ACHN (cell line): ENCODE data around the gene SPACA7.
"Not testable (repeated sequence)": the region's sequence is repeated elsewhere in the genome, so short reads cannot be mapped to it uniquely, and the experiment has no call there.

Experiments
- DNase-seq: peaks from one replicate; pipeline ENCODE4 v3.0.0-alpha.2; 2015
- in situ Hi-C: cut with HindIII; loops from 2 replicates; pipeline ENCODE4 v1.10.0; 2017; ENCODE audit warnings: low sequenced_read_pairs, low pct_ligation_motif_present, low pct_unique_long_range_greater_than_20kb

SPACA7 gene

DNA sequence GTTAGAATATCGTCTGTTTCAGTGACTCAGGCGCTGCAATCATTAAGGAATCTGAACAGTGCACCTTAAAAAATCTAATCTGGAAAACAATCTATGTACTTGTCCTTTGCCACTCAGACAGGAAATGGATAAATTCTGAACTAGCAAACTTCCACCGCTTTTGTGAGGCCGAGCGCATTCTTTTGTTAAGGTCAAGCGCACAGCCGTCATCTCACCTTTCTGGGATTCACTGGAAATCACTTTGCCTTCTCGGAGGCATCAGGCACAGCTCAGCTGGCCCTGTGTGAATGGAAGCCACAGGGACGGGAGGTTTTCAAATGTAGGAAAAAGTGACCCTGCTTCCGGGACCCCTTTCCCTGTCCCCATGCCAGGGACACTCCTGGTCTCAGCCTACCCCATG is 28.2 kb upstream of the SPACA7 start:
- in situ Hi-C loops = no loop called here
- no peak for DNase-seq

DNA sequence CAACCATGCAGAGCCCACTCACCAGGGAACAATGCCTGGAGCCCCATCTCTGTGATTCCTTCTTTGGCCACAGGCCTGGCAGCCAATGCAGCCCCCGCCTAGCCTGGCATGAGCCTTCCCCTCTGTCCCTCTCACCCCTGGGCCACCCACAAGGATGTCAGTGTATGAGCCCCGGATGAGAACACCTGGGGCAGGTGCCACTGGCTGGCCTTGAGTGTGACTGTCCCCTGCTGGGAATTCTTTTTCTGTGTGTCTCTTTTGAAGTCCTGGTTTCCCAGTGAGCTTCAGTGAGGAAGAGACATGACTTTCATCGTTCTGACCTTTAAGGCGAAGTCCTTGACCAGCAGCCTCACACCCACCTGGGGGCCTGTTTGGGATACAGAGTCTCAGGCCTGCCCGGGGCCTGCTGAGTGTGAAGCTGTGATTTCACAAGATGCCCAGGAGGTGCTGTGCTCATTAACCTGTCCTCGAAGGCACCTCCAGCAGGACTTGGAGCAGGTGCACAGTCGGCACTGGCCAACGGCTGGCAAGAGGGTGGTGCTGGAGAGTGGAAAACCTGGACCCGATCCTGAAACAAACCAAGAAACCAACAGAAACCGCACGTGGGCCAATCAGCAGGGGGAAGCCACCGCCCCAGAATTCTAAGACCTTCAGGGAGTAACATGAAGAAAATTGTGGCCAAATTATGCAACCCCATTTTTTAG is 27.4 kb upstream of the SPACA7 start:
- DNase-seq = no peak
- in situ Hi-C loops = no loop called here

DNA sequence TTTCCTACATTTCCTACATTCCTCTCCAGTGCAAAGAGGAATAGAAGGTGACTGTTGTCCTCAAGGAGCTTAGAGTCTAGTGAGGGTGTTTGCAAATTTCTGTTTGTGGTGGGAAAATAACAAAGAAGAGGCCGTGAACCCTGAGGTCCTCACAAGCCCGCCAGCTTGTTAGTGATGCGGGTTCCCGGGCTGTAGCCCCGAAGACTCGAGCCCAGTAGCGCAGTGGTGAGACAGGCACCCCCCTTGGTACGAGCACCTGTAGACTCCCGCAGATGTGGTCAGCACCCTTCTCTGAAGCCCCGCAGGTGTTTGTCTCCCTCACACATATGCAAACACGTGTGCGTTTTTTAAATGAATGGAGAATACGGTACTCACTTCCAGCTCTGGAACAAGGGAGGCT is 26.5 kb upstream of the SPACA7 start:
- in situ Hi-C loops = no loop called here
- DNase-seq = no peak

DNA sequence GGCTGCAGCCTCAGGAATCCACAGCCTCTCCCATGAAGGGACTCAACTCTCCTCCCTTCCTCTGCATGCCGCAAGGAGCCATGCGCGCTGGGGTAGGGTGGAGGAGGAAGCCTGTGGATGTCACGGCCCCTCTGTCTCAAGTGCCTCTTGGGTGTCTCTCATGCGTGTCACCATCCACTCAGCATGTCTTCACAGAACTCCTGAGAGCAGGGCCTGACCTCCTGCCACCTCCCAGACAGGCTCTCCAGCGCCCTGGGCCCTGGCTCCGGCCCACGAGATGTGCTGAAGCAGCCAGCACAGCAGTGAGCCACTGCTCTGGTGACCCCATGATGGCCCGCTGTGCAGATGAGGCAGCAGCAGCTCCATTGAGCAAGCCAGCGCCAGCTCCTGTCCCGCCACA is 25.9 kb upstream of the SPACA7 start:
- no peak for DNase-seq
- in situ Hi-C loops = no loop called here

DNA sequence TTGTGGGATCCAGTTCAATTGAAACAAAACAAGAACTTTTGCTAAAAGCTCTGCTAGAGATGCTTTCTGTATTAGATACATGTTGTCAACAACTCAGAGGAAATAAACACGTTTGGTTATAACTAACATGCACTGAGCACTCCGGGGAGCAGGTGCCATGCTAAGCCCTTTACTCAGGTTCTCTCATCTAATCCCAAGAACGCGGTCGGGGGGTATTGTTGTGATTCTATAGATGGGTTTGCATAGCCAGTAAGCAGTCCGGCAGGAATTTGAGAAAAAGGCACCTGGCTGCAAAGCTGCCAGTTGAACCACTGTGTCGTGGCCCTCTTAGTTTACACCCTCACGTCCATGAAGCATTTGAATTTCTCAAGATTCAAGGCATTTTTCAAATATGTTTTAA is 24.3 kb upstream of the SPACA7 start:
- in situ Hi-C loops = no loop called here
- DNase-seq = no peak

DNA sequence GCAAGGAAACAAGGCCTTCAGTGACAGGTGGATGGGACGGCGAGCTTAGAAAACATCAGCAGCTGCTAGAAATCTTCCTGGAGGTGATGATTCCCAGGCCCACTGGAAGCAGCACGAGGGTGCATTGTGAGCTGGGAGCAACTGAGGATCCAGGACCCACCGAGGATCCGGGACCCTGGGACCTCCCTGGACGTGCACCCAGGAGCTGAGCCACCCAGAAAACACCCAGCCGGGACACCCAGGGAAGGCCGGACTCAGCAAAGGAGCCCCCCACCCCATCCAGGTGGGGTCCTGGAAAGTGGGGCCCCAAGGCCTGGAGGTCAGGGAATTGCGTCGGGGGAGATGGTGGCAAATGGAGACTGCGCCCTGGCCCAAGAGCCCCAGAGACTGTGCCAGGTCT is 22.3 kb upstream of the SPACA7 start:
- no peak for DNase-seq
- in situ Hi-C loops = no loop called here

DNA sequence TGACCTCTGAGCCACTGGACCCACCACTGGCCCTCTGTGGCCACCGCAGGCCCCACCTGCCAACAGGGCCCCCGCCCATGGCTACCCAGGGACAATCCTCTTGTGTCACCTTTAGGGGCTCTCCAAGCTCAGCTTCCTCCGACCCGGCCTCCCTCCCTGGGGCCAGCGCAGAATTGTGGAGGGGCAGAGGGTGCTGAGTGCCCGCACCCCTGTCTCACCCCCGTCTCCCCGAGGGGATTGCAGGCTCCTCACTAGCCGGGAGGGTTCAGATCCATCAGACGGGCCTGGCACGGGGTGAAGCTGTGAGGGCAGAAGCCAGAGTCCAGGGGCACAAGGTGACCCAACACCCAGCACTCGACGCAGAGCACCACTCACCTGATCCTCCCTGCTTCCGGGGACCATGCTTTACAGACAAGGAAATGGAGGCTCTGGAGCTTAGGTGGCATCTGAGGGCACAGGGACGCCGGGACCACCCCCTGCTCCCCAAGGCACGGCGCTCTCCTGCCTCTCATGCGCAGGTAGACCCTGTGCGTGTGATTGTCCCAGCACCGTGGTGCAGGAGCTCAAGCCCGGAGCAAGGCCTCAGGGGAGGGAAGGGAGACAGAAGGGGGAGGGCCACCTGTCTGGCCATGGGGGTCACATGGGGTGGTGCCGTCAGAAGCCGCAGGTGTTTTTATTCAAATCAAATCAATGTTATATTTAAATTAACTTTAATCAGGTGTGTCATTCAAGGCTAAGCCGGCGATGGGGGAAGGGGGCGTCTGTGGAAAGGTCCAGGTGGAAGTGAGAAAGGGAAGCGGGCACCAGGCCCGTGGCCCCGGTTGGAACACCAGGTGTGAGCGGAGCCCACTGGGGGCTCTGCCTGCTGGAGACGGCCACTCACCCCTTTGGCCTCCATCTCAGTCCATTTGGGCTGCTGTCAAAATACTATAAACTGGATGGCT is 21.6 kb upstream of the SPACA7 start:
- in situ Hi-C loops = no loop called here
- DNase-seq = no peak

DNA sequence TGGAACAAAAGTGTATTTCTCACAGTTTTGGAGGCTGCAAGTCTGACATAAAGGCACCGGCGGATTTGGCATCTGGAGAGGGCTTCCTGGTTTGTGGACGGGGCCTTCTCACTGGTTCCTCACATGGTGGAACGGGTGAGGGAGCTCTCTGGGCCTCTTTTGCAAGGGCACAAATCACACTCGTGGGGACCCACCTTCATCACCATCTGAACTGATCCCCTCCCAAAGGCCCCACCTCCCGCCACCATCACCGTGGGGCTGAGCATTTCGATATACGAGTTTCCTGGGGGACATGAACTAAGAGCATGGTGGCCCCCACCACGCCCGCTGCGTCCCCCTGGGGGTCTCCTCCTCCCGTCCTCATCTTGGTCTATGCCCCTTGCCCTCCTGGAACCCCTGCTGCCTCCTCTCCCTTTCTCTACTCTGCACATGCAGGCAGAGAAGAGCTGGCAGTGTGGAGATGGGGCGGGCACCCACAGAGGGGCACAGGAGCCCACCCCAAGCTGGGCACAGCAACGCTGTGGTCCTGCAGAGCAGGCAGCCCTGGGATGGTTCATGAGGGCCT is 20.8 kb upstream of the SPACA7 start:
- no peak for DNase-seq
- in situ Hi-C loops = no loop called here

DNA sequence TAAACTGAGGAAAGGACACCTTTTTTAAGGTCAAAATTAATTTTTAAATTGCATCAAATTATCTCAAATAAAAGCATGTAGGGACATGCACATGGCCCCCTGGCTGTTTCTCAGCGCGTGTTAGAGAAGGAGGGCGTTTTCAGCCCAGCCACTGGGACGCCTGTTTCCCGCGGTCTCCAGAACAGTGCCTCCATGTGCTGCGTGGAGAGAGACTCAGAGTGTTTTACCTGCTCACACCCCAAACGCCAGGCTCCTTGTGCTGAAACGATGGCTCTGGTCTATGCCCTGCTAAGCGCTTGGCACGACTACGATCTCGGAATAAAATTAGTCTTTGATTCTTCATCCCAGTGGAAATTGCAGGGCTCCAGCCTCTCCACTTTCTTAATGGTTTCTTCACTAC is 20.0 kb upstream of the SPACA7 start:
- DNase-seq = no peak
- in situ Hi-C loops = no loop called here

DNA sequence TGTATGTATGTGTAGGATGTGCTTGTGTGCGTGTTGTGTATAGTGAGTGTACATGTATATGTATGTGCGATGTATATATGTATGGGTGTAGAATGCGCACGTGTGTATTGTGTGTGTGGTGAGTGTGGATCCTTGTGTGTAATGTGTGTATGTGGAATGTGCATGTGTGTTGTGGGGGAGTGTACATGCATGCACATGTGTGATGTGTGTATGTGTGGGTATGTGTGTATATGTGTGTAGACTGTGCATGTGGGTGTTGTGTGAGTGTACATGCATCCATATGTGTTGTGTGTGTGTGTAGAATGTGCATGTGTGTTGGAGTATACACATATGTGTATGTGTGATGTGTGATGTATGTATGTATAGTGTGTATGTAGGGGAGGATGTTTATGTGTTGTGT is 18.0 kb upstream of the SPACA7 start:
- in situ Hi-C loops = no loop called here
- no peak for DNase-seq

DNA sequence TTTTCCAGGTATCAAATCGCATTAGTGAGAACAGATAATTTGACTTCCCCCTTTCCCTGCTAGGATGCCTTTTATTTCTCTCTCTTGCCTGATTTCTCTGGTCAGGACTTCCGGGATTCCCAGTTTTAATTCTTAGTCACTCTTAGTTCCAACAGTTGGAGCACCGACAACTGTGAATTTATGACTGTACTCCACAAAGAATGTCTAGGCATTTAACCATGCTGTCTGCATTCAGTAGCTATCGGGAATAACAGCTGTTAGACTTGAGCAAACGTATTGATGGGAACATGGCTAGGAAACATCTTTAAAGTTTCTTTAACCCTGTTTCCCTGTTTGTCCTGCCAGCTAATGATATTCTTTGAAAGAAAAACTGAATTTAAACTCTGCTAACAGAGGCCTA is 14.1 kb upstream of the SPACA7 start:
- in situ Hi-C loops = no loop called here

DNA sequence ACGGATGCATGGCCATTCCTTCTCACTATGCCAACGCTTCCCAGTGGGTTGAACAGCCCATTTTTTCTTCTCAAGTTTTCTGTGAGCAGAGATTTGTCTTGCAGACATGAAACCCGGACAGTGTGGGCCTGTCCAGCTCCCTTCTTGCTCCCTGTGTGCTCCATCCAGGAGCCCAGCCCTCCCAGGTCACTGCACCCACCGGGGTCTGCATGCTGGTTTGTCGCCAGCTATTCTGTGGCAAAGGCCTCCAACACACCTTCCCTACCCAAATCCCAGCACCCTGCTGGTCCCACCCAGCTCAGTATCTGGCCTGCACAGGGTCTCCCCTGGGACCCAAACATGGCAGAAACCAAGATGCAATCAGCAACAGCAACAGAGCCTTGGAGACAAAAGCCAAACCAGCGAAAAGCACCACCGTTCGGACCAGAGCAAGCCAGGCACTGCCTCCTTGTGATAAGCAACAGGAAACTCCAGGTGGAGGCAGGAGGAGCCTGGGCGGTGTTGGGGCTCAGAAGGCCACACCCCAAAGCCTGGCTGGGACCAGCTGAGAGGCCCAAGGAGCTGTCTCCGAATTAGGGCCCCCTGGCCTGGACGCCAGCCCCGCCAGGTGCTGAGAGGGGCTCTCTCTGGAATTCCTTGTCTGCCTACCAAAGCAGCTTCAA is 12.2 kb upstream of the SPACA7 start:
- in situ Hi-C loops = no loop called here
- no peak for DNase-seq

More for the DNA sequence above, 14.1 kb upstream of the SPACA7 start:
- DNase-seq = no peak

DNA sequence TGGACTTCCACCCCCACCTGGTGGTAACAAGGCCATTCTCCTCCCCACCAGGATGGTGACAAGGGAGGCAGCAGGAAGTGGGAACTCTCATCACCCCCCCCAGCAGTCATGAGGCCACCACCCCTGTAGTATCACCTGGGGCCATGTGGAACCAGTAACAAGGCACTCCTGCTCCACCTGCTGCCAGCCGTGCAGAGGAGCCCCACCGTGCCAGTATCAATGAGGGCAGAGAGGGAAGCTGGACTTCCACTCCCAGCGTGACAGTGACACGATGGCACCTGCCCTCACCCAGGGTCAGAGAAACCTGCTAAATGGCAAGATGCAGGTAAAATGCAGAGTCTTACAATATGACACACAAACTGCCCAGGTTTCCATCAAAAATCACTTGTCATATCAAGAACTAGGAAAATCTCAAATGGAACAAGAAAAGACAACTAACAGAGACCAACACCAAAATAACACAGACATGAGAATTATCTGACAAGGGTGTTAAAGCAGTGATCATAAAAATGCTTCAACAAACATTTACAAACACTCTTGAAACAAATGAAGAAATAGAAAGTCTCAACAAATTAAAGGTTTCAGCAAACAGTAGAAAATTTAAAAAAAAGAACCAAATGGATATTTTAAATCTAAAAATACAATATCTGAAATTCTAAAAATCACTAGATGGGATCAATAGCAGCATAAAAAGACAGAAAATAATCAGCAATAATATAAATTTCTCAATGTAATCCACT is 9.1 kb upstream of the SPACA7 start:
- in situ Hi-C loops = no loop called here
- no peak for DNase-seq

DNA sequence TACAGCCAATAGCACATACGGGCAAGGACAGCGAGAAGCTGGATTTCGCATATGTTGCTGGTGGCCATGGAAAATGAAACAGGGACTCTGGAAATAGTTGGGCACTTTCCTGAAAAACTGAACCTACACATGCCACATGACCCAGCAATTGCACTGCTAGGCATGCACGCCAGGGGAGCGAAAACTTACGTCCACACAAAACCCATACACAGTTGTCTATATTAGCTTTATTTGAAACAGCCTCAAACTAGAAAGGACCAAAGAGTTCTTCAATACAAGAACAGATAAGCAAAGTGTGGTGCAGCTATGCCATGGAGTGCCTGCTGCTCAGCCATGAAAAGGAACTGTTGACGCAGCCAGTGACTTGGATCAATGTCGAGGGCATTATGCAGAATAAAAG is 7.3 kb upstream of the SPACA7 start:
- no peak for DNase-seq
- in situ Hi-C loops = no loop called here

DNA sequence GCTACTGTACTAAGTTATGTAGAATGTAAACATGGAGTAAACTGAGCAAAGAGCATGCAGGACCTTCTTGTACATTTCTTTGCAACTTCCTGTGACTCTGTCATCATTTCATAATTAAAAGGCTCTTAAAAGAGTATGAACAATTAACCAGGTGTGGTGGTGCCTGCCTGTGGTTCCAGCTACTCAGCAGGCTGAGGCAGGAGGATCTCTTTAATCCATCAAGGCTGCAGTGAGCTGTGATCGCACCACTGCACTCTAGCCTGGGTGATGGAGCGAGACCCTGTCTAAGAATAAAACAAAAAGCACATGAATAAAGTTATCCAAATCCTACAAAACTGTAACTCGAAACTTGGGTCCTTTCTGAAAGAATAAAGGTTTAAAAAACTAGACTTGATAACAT is 5.8 kb upstream of the SPACA7 start:
- in situ Hi-C loops = no loop called here

DNA sequence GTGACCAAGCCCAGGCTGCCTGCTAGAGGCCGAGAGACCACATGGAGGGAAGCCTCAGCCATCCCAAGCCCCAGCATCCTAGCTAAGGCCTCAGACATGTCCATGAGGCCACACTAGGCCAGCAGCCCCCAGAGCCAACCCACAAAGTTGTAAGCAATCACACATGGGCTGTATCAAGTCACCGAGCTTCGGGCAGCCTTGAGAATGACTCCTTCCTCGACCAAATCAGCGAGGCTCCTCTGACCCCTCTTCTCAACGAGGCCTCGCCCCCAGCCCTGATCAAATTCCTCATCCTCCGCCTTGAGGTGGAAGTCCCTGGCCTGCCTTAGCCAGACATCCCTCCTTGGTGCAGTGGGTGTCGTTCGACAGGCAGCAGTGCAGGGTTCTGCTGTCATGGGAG is 1.9 kb upstream of the SPACA7 start:
- DNase-seq = no peak
- in situ Hi-C loops = no loop called here

More for the DNA sequence above, 5.8 kb upstream of the SPACA7 start:
- DNase-seq = no peak

DNA sequence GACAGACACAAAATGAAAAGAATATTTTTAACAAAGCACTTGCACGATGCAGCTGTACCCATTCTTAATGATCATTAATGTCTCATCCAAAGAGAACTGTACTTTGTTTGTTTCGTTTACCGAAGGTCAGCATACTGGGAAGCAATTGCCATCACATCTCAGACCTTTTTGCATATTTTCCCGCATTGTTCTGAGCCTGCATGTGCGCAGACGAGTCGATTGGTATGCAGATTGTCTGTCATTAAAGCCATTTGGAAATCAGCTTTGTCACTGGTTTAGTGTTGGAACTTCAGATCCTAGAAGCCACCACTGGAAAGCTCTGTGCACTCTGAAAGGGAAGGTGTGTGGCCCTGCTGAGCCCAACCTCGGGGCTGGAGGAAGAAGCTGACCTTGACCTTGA is 15.6 kb downstream of the SPACA7 start:
- no peak for DNase-seq
- in situ Hi-C loops = no loop called here

DNA sequence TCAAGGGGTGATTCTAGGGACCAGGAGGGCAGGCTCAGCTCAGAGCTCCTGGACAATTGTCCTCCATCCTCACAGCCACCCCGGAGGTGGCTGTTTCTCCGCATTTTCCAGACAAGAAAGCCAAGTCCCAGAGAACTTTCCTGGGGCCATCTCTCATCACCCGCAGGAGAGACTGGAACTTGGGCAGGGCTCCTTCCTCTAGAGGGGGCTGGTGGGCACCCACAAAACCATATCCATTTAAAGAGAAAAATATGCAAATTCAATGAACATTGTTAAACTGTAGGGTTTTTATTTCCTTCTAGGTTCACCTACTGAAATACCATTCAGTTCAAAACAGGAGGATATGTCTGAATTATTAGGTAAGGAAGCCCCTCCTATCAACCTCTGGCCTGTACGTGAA is 16.6 kb downstream of the SPACA7 start:
- in situ Hi-C loops = no loop called here
- no peak for DNase-seq

DNA sequence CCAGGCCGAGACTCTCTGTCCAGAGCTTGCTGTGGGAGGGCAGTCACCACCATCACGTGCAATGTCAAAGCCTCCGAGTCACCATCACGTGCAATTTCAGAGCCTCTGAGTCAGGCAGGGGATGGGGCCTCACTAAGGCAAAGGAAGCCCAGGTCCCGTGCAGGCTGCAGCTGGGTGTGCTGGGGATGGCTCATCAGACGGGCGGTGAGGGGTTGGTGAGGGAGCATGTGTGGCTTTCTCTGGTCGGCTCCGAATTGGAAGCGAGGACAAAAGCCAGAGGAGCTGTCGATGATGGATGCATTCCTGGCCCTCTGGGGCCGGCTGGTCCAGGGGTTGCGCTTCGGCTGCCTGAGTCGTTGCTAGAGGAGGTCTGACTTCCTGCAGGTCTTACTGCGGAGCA is 18.9 kb downstream of the SPACA7 start:
- DNase-seq, in situ Hi-C loops: not testable (repeated sequence)
